RWPE1 (cell line): ENCODE results near the gene NRF1.

Experiments
- CTCF ChIA-PET: fragments of 350-600 bp; sonication (Branson Sonifier 250); formaldehyde crosslinking; extraction: SDS; loops from one replicate; lab custom pipeline; 2021; lab: Yijun Ruan, JAX
- POLR2A ChIA-PET: fragments of 400-600 bp; formaldehyde crosslinking; extraction: SDS; loops from one replicate; lab custom pipeline; 2020; ENCODE audit warnings: antibody characterized with exemption; ENCODE audit not compliant: low non-redundant PET; lab: Yijun Ruan, JAX
- DNase-seq: peaks from one replicate; pipeline ENCODE4 v3.0.0; 2012; ENCODE audit warnings: low spot score
- H3K27ac ChIP-seq: fragments of 450-650 bp; 2 replicates; pipeline ENCODE4 v1.5.1; 2017
- TF ChIP-seq, protein P1 (sequence below): fragments of 450-650 bp; conservative IDR thresholded peaks from 2 replicates; pipeline ENCODE4 v1.5.1; 2017; ENCODE audit warnings: low read depth, mild to moderate bottlenecking

Gene NRF1

DNA sequence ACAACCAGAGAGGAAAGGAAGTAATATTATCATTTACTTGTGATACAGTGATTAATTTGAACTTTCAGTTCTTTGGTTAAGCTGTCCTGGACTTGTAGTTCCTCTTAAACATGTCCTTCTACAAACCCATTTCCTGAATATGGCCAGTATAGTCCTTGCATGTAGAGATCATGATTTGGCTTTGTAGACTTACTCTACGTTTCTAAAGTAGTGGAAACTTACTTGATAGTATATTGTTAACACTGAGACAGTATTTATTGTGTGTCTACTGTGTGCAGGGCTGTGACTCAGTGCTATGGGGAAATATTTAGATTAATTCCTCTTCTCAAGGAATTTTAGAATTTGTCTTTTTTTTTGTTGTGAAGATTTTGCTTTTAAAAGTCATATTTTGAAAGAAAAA lies 109.5 kb downstream of the NRF1 start:
- H3K27ac ChIP-seq = no peak overlapping the region
- CTCF ChIA-PET = no interaction called here
- DNase-seq = no peak
- TF ChIP-seq, protein P1, sequence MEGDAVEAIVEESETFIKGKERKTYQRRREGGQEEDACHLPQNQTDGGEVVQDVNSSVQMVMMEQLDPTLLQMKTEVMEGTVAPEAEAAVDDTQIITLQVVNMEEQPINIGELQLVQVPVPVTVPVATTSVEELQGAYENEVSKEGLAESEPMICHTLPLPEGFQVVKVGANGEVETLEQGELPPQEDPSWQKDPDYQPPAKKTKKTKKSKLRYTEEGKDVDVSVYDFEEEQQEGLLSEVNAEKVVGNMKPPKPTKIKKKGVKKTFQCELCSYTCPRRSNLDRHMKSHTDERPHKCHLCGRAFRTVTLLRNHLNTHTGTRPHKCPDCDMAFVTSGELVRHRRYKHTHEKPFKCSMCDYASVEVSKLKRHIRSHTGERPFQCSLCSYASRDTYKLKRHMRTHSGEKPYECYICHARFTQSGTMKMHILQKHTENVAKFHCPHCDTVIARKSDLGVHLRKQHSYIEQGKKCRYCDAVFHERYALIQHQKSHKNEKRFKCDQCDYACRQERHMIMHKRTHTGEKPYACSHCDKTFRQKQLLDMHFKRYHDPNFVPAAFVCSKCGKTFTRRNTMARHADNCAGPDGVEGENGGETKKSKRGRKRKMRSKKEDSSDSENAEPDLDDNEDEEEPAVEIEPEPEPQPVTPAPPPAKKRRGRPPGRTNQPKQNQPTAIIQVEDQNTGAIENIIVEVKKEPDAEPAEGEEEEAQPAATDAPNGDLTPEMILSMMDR = no peak
- POLR2A ChIA-PET = interaction anchor here (0.7 kb wide), 1 partner anchor 38 kb away, joined by 3 read pairs; no protein-coding TSS in a partner anchor

DNA sequence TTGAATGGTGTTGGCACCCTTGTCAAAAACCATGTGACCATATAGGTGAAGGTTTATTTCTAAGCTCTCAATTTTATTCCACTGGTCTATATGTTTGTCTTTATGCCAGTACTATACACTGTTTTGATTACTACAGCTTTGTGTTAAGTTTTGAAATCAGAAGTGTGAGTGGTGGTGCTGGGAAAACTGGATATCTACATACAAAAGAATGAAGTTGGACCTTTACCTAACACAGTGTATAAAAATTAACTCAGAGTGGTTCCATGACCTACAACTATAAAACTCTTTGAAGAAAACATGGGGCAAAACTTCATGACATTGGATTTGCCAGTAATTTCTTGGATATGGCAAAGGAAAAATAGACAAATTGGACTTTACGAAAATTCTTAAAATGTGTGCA lies 112.2 kb downstream of the NRF1 start:
- CTCF ChIA-PET = no interaction called here
- DNase-seq = no peak
- H3K27ac ChIP-seq = no peak overlapping the region
- POLR2A ChIA-PET = no interaction called here
- TF ChIP-seq, protein P1 = no peak

DNA sequence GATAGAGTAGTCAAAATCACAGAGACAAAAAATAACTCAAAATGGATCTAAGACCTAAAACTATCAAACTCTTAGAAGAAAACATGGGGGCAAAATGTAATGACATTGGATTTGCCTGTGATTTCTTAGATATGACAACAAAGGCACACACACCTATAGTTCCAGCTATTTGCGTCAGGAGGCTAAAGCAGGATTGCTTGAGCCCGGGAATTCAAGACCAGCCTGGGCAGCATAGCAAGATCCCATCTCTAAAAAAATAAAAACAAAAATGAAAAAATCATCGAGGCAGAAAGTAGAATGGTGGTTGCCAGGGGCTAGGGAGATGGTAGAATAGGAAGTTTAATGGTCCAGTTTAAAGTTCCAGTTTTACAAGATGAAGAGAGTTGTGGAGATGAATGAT lies 113.3 kb downstream of the NRF1 start:
- DNase-seq = no peak
- TF ChIP-seq, protein P1 = no peak
- POLR2A ChIA-PET = no interaction called here
- CTCF ChIA-PET = no interaction called here
- no peak overlapping the region for H3K27ac ChIP-seq

DNA sequence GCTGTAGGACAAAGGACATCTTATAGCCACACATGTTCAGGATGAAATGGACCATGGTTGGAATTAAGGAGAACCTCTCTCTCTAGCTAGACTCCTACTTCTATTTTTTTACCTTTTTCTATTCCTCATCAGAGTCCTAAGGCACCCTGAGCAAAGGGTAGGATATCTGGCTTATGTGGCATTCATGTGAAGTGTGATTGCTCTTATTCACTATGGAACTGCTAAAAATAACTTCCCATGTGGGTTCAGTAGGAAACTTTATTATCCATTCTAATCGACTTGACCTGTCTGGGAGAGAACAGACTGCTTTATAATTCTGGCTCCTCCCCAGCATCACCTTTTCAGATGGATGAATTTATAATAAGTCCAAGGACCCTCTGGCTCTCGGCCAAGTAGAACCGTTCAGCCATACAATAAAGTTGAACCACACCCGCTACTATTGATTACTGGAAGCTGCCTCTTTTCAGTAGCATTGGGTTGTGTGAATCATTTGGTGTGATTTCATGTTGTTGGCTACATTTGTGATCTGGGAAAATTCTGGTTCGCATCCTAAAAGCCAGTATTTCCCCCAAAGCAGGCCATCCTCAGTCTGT lies 117.5 kb downstream of the NRF1 start:
- TF ChIP-seq, protein P1 = no peak
- CTCF ChIA-PET = no interaction called here
- POLR2A ChIA-PET = no interaction called here
- no peak overlapping the region for H3K27ac ChIP-seq
- DNase-seq = no peak

DNA sequence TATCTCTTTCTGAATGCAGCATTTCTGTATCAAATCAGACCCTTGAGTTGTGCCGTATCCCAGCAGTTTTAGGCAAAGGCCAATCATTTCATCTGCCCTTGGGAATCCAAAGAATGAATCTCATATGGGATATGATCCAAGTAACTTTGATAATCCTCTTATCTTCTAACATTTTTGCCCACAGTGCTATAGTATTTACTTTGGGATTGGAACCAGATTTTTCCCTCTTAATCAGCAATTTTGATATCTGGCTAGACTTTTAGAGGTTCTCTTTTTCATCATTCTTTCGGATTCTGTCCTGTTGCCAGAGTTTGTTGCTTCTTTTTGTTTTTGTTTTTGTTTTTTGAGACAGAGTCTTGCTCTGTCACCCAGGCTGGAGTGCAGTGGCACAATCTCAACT lies 118.0 kb downstream of the NRF1 start:
- TF ChIP-seq, protein P1 = no peak
- CTCF ChIA-PET = no interaction called here

DNA sequence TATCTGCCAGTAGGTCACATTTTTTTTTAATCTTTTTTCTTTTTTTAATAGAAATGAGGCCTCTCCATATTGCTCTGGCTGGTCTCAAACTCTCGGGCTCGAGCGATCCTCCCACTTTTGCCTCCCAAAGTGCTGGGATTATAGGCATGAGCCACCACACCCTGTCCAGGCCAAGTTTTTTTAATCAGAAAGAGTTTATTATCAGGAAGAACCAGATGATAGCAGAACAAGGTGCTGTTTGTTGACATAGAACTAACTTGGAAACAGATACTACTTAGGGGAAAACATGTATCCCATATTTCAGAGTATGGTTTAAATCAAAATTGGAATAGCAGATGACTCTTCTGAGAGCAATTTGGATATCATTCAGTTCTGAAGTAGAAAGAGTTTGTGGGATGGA lies 118.6 kb downstream of the NRF1 start:
- POLR2A ChIA-PET = no interaction called here
- CTCF ChIA-PET = no interaction called here
- no peak for DNase-seq
- H3K27ac ChIP-seq = no peak overlapping the region
- TF ChIP-seq, protein P1 = no peak

More for the DNA sequence above, 118.0 kb downstream of the NRF1 start:
- no peak for DNase-seq
- POLR2A ChIA-PET = no interaction called here
- H3K27ac ChIP-seq = no peak overlapping the region

DNA sequence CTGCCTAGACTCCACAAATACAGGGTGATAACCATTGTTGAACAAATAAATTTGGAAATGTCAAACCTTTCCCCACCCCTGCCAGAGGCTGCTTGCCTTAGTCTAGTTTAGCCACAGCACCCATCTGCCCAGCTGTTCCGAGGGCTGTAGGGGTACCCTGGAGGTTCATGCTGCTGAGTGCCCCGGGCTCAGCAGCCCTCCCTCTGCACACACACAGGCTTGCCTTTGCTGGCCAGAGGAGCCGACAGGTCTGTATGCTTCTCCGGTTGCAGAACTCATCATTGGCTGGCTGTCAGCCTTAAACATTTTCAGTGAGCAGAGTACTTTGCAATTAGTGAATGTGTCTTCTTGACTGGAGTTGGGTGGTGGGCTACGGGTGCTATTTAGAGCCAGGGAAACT lies 122.9 kb downstream of the NRF1 start:
- ChIA-PET POLR2A (no interaction called here), CTCF (no interaction called here)
- TF ChIP-seq, protein P1 = no peak
- DNase-seq = no peak
- H3K27ac ChIP-seq = no peak overlapping the region
